Neuronal stem cell (in vitro differentiated cells): Measurements from ENCODE around the gene ERC1.

Experiments
- DNase-seq: peaks from one replicate; pipeline ENCODE4 v3.0.0-alpha.2; 2013; ENCODE audit warnings: low spot score
- H2AFZ ChIP-seq: one replicate; pipeline ENCODE4 v1.6.1; 2013; ENCODE audit warnings: mild to moderate bottlenecking, low read length, inconsistent platforms
- H2AK5ac ChIP-seq: 2 replicates; pipeline ENCODE4 v1.6.1; 2013; ENCODE audit warnings: low read depth, mild to moderate bottlenecking, inconsistent platforms, low read length, moderate library complexity, mixed read lengths
- H2BK120ac ChIP-seq: 2 replicates; pipeline ENCODE4 v1.6.1; 2013; ENCODE audit warnings: low read depth, mild to moderate bottlenecking, inconsistent platforms, low read length, moderate library complexity, mixed read lengths
- H2BK12ac ChIP-seq: one replicate; pipeline ENCODE4 v1.6.1; 2013; ENCODE audit warnings: low read length, inconsistent platforms
- H2BK15ac ChIP-seq: 2 replicates; pipeline ENCODE4 v1.6.1; 2013; ENCODE audit warnings: mild to moderate bottlenecking, low read length, inconsistent platforms, mixed read lengths
- H2BK5ac ChIP-seq: one replicate; pipeline ENCODE4 v1.6.1; 2013; ENCODE audit warnings: inconsistent platforms, mild to moderate bottlenecking, low read length, moderate library complexity
- H3K14ac ChIP-seq: one replicate; pipeline ENCODE4 v1.6.1; 2013; ENCODE audit warnings: low read length, inconsistent platforms
- H3K18ac ChIP-seq: 2 replicates; pipeline ENCODE4 v1.6.1; 2013; ENCODE audit warnings: low read length, inconsistent platforms
- H3K23ac ChIP-seq: 2 replicates; pipeline ENCODE4 v1.6.1; 2013; ENCODE audit warnings: low read depth, mild to moderate bottlenecking, mixed read lengths, low read length, inconsistent platforms; ENCODE audit not compliant: poor library complexity
- H3K27ac ChIP-seq: replicated peaks from 3 replicates; pipeline ENCODE4 v1.5.1; 2013; ENCODE audit warnings: low read length, inconsistent platforms
- H3K27me3 ChIP-seq, 3 experiments: 2 replicates each; pipeline ENCODE4 v1.6.1; 2013; ENCODE audit warnings: low read length in 3 of 3, mild to moderate bottlenecking in 2 of 3, inconsistent platforms in 1 of 3, low read depth in 1 of 3, mixed read lengths in 1 of 3, moderate library complexity in 1 of 3; ENCODE audit not compliant: control insufficient read depth in 3 of 3, insufficient read depth in 3 of 3
- H3K36me3 ChIP-seq, 2 donors: replicated peaks in 1 of 2; 2 replicates each; pipeline ENCODE4 v1.6.1; 2013; ENCODE audit warnings: low read length in 2 of 2; ENCODE audit not compliant: control insufficient read depth in 2 of 2, insufficient read depth in 2 of 2
- H3K4ac ChIP-seq: 2 replicates; pipeline ENCODE4 v1.6.1; 2013; ENCODE audit warnings: inconsistent platforms, mild to moderate bottlenecking, low read length, moderate library complexity
- H3K4me1 ChIP-seq, 2 donors: 1 replicate in 1 of 2; 2 replicates in 1 of 2; pipeline ENCODE4 v1.6.1; 2013; ENCODE audit warnings: low read length in 2 of 2, low read depth in 1 of 2; ENCODE audit not compliant: control insufficient read depth in 2 of 2, insufficient read depth in 1 of 2
- H3K4me2 ChIP-seq: one replicate; pipeline ENCODE4 v1.6.1; 2013; ENCODE audit warnings: mild to moderate bottlenecking, low read length, inconsistent platforms; ENCODE audit not compliant: insufficient read depth, poor library complexity, severe bottlenecking
- H3K4me3 ChIP-seq, 2 donors: 2 replicates each; pipeline ENCODE4 v1.5.1; 2013; ENCODE audit warnings: low read length in 2 of 2, mild to moderate bottlenecking in 2 of 2, inconsistent platforms in 1 of 2, moderate library complexity in 1 of 2
- H3K79me1 ChIP-seq: one replicate; pipeline ENCODE4 v1.6.1; 2013; ENCODE audit warnings: low read depth, mild to moderate bottlenecking, inconsistent platforms, low read length, moderate library complexity
- H3K9ac ChIP-seq: one replicate; pipeline ENCODE4 v1.6.1; 2013; ENCODE audit warnings: mild to moderate bottlenecking, low read depth, low read length, inconsistent platforms; ENCODE audit not compliant: poor library complexity
- H3K9me3 ChIP-seq, 2 donors: replicated peaks in 1 of 2; 2 replicates each; pipeline versions ENCODE3 to v1.6.1; 2013; ENCODE audit warnings: low read length in 2 of 2, mild to moderate bottlenecking in 2 of 2, inconsistent platforms in 1 of 2, low read depth in 1 of 2, mixed read lengths in 1 of 2, moderate library complexity in 1 of 2; ENCODE audit not compliant: control insufficient read depth in 2 of 2, insufficient read depth in 1 of 2
- H4K8ac ChIP-seq: one replicate; pipeline ENCODE4 v1.6.1; 2013; ENCODE audit warnings: low read depth, mild to moderate bottlenecking, inconsistent platforms, low read length, moderate library complexity
- H4K91ac ChIP-seq: one replicate; pipeline ENCODE4 v1.6.1; 2013; ENCODE audit warnings: low read length, low read depth, mild to moderate bottlenecking, inconsistent platforms; ENCODE audit not compliant: poor library complexity
- WGBS, 2 donors: extraction: QIAGEN DNeasy Blood & Tissue Kit; methylation state at CpG; one replicate each; pipeline ENCODE4 v1.1.7; 2013; ENCODE audit warnings: missing lambda C conversion rate in 2 of 2, mixed read lengths in 1 of 2; ENCODE audit not compliant: insufficient read length in 2 of 2, insufficient replicate concordance in 1 of 2; ENCODE audit errors: extremely low coverage in 2 of 2; 5-methylcytosine and 5-hydroxymethylcytosine counted together

The ERC1 gene

DNA sequence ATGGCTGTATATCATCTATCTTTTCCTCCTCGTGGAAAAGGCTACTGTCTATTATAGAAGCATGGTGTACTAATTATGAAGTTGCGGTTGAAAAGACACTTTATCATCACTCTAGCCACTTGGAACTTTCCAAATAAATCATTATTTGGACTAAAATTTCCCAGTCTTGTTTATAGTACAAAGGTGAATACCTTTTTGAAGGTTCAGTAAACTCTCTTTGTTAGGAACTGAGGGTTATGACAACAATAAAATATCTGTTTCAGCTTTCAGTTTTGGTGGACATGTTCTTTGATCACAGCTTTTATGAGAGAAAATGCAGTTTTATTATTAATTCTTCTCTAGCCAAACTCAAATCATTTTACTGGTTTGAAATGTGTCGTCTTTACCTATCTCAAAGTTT is 386.7 kb downstream of the ERC1 start:
- H2BK120ac ChIP-seq: no peak overlapping the region
- H2BK12ac ChIP-seq: no peak overlapping the region
- no peaks in the 10 kb centered on the region for H3K79me1 ChIP-seq
- no peak overlapping the region for H2AFZ ChIP-seq
- peaks cover 3 to 8% of the 10 kb centered on the region in 2 donors for H3K9me3 ChIP-seq
- no peak overlapping the region for H3K9ac ChIP-seq
- H3K4ac ChIP-seq: no peak overlapping the region
- no peak overlapping the region for H3K4me2 ChIP-seq
- no peak overlapping the region for H3K18ac ChIP-seq
- no peak overlapping the region for H3K14ac ChIP-seq
- no peak overlapping the region for H4K91ac ChIP-seq
- DNase-seq: no peak
- H3K36me3 ChIP-seq: no peaks in the 10 kb centered on the region
- H3K4me3 ChIP-seq: no peak overlapping the region
- H3K4me1 ChIP-seq: peaks cover 7 to 19% of the 10 kb centered on the region in 2 donors
- H3K23ac ChIP-seq: no peak overlapping the region
- H3K27ac ChIP-seq: no peak overlapping the region
- H2BK15ac ChIP-seq: no peak overlapping the region
- H4K8ac ChIP-seq: no peak overlapping the region
- H2AK5ac ChIP-seq: no peak overlapping the region
- H2BK5ac ChIP-seq: no peak overlapping the region
- no peaks in the 10 kb centered on the region for H3K27me3 ChIP-seq
- no CpG with 5 or more reads among the region's 3 CpGs for WGBS, 2 donors

- Histone ChIP-seq H2BK12ac (no peak overlapping the region), H3K14ac (no peak overlapping the region), H3K4me1 (peaks cover 7 to 16% of the 10 kb centered on the region in 2 donors), H3K27ac (peak overlapping the region; percentile 44), H3K36me3 (no peaks in the 10 kb centered on the region), H2AK5ac (no peak overlapping the region), H3K27me3 (no peaks in the 10 kb centered on the region), H2BK120ac (no peak overlapping the region), H3K23ac (no peak overlapping the region), H2BK5ac (no peak overlapping the region), H2AFZ (no peak overlapping the region), H3K4ac (no peak overlapping the region), H3K4me2 (no peak overlapping the region), H4K91ac (no peak overlapping the region), H3K9ac (no peak overlapping the region), H3K79me1 (no peaks in the 10 kb centered on the region), H2BK15ac (no peak overlapping the region), H3K18ac (no peak overlapping the region), H4K8ac (no peak overlapping the region), H3K4me3 (no peak overlapping the region), H3K9me3 (peaks cover 3 to 4% of the 10 kb centered on the region in 2 donors)
- DNase-seq: peak; percentile 26
- WGBS, 2 donors: no CpG with 5 or more reads among the region's 12 CpGs
Measured at GRCh38 chr12:1380171-1380851, 389.3 kb downstream of the ERC1 start.

DNA sequence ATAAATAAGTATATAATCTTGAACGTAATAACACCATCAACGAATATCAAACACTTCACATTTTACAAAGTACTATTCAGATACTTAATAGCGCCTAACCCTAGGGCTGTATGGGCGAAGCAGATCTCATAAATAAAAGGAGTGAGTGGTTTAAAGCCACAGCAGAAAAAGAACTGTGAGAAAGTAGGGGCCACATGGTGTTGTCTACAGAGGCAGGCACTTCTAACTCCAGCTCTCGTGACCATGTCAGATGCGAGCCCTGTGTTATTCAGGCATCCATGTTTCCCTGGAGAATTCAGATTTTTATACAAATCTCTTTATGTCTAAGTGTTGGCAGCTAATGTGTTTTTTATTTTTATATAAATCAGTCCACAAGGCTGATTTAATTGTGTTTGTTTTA is 391.1 kb downstream of the ERC1 start:
- no peak overlapping the region for H3K23ac ChIP-seq
- no peak overlapping the region for H3K4me3 ChIP-seq
- H2BK120ac ChIP-seq: no peak overlapping the region
- no peaks in the 10 kb centered on the region for H3K36me3 ChIP-seq
- no peak overlapping the region for H3K4me2 ChIP-seq
- H2BK15ac ChIP-seq: no peak overlapping the region
- H3K79me1 ChIP-seq: no peaks in the 10 kb centered on the region
- H4K91ac ChIP-seq: no peak overlapping the region
- peaks cover 7 to 16% of the 10 kb centered on the region in 2 donors for H3K4me1 ChIP-seq
- no peak overlapping the region for H2BK5ac ChIP-seq
- H3K27ac ChIP-seq: no peak overlapping the region
- no peak overlapping the region for H3K4ac ChIP-seq
- no peak overlapping the region for H4K8ac ChIP-seq
- H2BK12ac ChIP-seq: no peak overlapping the region
- H3K27me3 ChIP-seq: no peaks in the 10 kb centered on the region
- peaks cover 0 to 2% of the 10 kb centered on the region in 2 donors for H3K9me3 ChIP-seq
- no peak overlapping the region for H2AK5ac ChIP-seq
- no peak overlapping the region for H3K9ac ChIP-seq
- no peak overlapping the region for H3K14ac ChIP-seq
- H3K18ac ChIP-seq: no peak overlapping the region
- 100% methylated on average over 2 of the region's 6 CpGs; no CpG with 5 or more reads in 1 of the 2 donors for WGBS, 2 donors
- no peak overlapping the region for H2AFZ ChIP-seq
- no peak for DNase-seq

GRCh38 chr12:1382826-1383225 is 391.8 kb downstream of the ERC1 start:
- no peak overlapping the region for H2BK5ac ChIP-seq
- H3K36me3 ChIP-seq: no peaks in the 10 kb centered on the region
- H2BK15ac ChIP-seq: no peak overlapping the region
- no peak overlapping the region for H4K8ac ChIP-seq
- H3K9ac ChIP-seq: no peak overlapping the region
- no CpG with 5 or more reads among the region's 4 CpGs for WGBS, 2 donors
- H3K23ac ChIP-seq: no peak overlapping the region
- no peak overlapping the region for H2AFZ ChIP-seq
- H3K4me3 ChIP-seq: no peak overlapping the region
- no peak overlapping the region for H2BK12ac ChIP-seq
- H3K9me3 ChIP-seq: peaks cover 2% of the 10 kb centered on the region in 2 donors
- peaks cover 7 to 16% of the 10 kb centered on the region in 2 donors for H3K4me1 ChIP-seq
- no peak overlapping the region for H2BK120ac ChIP-seq
- H3K4ac ChIP-seq: no peak overlapping the region
- H3K4me2 ChIP-seq: no peak overlapping the region
- no peak overlapping the region for H3K27ac ChIP-seq
- no peak overlapping the region for H4K91ac ChIP-seq
- H3K14ac ChIP-seq: no peak overlapping the region
- no peaks in the 10 kb centered on the region for H3K79me1 ChIP-seq
- no peak overlapping the region for H2AK5ac ChIP-seq
- no peak overlapping the region for H3K18ac ChIP-seq
- H3K27me3 ChIP-seq: no peaks in the 10 kb centered on the region
- DNase-seq: no peak
